Astrocyte (in vitro differentiated cells and primary cell): ENCODE measurements around the gene ZBTB17.

Experiments used
- CTCF ChIP-seq: IDR thresholded peaks from 2 replicates; pipeline ENCODE4 v1.5.1; 2011; ENCODE audit warnings: low read depth, mild to moderate bottlenecking, inconsistent platforms, low read length, moderate library complexity; ENCODE audit not compliant: insufficient read depth
- EZH2 ChIP-seq: IDR thresholded peaks from 2 replicates; pipeline ENCODE4 v1.6.1; 2012; ENCODE audit warnings: mild to moderate bottlenecking, low read length, inconsistent platforms; ENCODE audit not compliant: insufficient read depth

DNA sequence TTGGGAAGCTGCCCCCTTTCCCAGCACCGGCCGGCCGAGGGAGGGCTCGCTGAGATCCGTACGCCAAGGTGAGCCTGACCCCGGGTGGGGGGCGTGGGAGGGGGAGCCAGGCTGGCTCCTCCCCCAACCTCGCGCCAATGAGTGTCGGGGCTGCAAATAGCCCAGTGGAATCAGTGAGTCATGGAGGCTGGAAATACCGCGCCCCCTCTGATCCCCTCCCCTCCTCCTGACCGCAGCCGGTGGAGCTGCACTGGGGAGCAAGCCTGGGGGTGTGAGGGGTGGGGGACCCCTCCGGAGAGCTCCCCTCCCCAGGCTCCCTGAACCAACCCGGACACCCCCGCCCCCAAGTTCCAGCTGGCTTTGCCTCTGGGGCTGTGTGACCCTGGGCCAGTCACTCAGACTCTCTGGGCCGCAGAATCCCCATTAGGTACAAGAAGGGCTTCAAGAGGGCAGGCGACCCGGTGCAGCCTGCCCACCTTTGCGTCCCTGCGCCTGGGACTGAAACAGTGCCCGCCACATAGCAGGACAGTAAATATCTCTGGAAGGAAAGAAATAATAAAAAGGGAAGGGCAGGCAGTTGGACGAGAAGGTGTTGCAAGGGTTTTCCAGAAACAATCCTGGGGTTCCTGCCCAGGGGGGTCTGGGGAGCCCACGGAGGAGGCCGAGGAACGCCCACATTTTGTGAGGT, 37.5 kb upstream of the ZBTB17 start:
- TF ChIP-seq CTCF: no peak
- no peak for TF ChIP-seq EZH2
